Ishikawa (cell line): Measurements from ENCODE around the gene APBA1.

Experiments
- CEBPB ChIP-seq: IDR thresholded peaks from 2 replicates; pipeline ENCODE4 v1.6.1; 2012
- CREB1 ChIP-seq: IDR thresholded peaks from 2 replicates; pipeline ENCODE4 v1.6.1; 2012; ENCODE audit warnings: low read depth
- EGR1 ChIP-seq: IDR thresholded peaks from 2 replicates; pipeline ENCODE4 v1.6.1; 2012
- EP300 ChIP-seq: IDR thresholded peaks from 2 replicates; pipeline ENCODE4 v1.6.1; 2012; ENCODE audit warnings: borderline replicate concordance
- MAX ChIP-seq: IDR thresholded peaks from 2 replicates; pipeline ENCODE4 v1.6.1; 2012
- NFIC ChIP-seq: IDR thresholded peaks from 2 replicates; pipeline ENCODE4 v1.6.1; 2012
- RAD21 ChIP-seq: IDR thresholded peaks from 2 replicates; pipeline ENCODE4 v1.6.1; 2012; ENCODE audit warnings: low read depth
- REST ChIP-seq: IDR thresholded peaks from 2 replicates; pipeline ENCODE4 v1.6.1; 2012; ENCODE audit warnings: low read depth, mild to moderate bottlenecking
- TAF1 ChIP-seq: IDR thresholded peaks from 2 replicates; pipeline ENCODE4 v1.6.1; 2012; ENCODE audit warnings: low read depth, mild to moderate bottlenecking
- TCF12 ChIP-seq: IDR thresholded peaks from 2 replicates; pipeline ENCODE4 v1.6.1; 2012; ENCODE audit warnings: low read depth
- TEAD4 ChIP-seq: IDR thresholded peaks from 2 replicates; pipeline ENCODE4 v1.6.1; 2012
- USF1 ChIP-seq: IDR thresholded peaks from 2 replicates; pipeline ENCODE4 v1.6.1; 2012
- YY1 ChIP-seq: IDR thresholded peaks from 2 replicates; pipeline ENCODE4 v1.6.1; 2012; ENCODE audit warnings: low read depth
- ZBTB7A ChIP-seq: IDR thresholded peaks from 2 replicates; pipeline ENCODE4 v1.6.1; 2012; ENCODE audit warnings: low read depth

- TF ChIP-seq YY1 (no peak), REST (no peak), USF1 (no peak), EP300 (no peak), TAF1 (no peak), MAX (no peak), CEBPB (no peak), RAD21 (no peak), TCF12 (no peak), EGR1 (no peak), TEAD4 (no peak), ZBTB7A (no peak), NFIC (no peak), CREB1 (no peak)
Observed at GRCh38 chr9:69715825-69716224, 43.7 kb upstream of the APBA1 start.
